ENCODE measurements around the gene TSPEAR. TPM values are rescaled to one million over a fixed set of nuclear protein-coding genes. Genes with fewer than 3 reads are reported as not detected.
A peak's percentile ranks its signal among the peaks of the same experiment; 100 is the strongest.

Gene TSPEAR
- total RNA-seq, 1 donor from 2014 or later: not detected

DNA sequence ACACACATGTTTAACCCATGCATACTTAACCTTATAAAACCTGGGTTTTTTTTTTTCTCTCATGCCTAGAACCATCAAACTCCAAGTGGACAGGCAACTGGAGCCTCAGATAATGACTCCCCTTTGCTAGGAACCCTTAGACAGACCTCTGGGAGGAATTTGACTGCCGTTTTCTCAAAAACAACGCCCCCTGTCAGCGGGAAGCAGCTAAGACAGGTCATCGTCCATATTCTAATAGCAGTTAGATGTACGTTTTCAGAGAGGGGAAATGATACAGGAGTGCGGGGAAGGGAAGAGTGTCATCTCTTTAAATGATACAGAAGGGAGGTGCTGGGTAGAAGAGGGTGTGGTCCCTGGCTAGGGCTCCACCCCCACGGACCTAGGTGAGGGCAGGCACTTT is 221.4 kb downstream of the TSPEAR start:
- H3K36me3 Mint-ChIP-seq (ENCODE audit: unreplicated experiment): peaks cover 23% of the 10 kb centered on the region
- no peak overlapping the region for H3K27ac Mint-ChIP-seq (ENCODE audit: unreplicated experiment)
- no peak overlapping the region for H3K4me3 Mint-ChIP-seq (ENCODE audit: unreplicated experiment)
- H3K9me3 Mint-ChIP-seq (ENCODE audit: unreplicated experiment): peaks cover 12% of the 10 kb centered on the region
- DNase-seq: no peak
- no peaks in the 10 kb centered on the region for H3K4me1 Mint-ChIP-seq (ENCODE audit: low read depth, unreplicated experiment)
- H3K27me3 Mint-ChIP-seq (ENCODE audit: unreplicated experiment): no peaks in the 10 kb centered on the region
- TF ChIP-seq, protein P1, sequence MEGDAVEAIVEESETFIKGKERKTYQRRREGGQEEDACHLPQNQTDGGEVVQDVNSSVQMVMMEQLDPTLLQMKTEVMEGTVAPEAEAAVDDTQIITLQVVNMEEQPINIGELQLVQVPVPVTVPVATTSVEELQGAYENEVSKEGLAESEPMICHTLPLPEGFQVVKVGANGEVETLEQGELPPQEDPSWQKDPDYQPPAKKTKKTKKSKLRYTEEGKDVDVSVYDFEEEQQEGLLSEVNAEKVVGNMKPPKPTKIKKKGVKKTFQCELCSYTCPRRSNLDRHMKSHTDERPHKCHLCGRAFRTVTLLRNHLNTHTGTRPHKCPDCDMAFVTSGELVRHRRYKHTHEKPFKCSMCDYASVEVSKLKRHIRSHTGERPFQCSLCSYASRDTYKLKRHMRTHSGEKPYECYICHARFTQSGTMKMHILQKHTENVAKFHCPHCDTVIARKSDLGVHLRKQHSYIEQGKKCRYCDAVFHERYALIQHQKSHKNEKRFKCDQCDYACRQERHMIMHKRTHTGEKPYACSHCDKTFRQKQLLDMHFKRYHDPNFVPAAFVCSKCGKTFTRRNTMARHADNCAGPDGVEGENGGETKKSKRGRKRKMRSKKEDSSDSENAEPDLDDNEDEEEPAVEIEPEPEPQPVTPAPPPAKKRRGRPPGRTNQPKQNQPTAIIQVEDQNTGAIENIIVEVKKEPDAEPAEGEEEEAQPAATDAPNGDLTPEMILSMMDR (IDR thresholded peaks at IDR 0.05; ENCODE audit: partially characterized antibody, unreplicated experiment): peak; percentile 13

DNA sequence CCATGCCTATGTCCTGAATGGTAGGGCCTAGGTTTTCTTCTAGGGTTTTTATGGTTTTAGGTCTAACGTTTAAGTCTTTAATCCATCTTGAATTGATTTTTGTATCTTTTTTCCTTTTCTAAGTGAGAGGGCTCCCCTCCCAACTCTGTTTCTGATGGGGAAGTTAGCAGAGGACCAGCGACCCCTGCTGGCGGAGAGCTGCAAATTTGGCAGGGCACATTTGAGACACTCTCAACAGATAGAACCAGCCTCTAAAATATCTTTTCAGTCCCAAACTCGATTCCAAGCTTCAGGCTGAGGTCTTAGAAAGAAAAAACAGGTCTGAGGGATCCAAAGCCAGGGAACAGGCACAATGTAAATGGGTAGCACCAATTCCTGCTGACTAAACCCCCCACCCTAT is 223.5 kb downstream of the TSPEAR start:
- no peak for DNase-seq
- Mint-ChIP-seq H3K4me3 (ENCODE audit: unreplicated experiment) (no peak overlapping the region), H3K9me3 (ENCODE audit: unreplicated experiment) (peaks cover 12% of the 10 kb centered on the region), H3K36me3 (ENCODE audit: unreplicated experiment) (peaks cover 17% of the 10 kb centered on the region), H3K27me3 (ENCODE audit: unreplicated experiment) (peaks cover 1% of the 10 kb centered on the region), H3K27ac (ENCODE audit: unreplicated experiment) (no peak overlapping the region), H3K4me1 (ENCODE audit: low read depth, unreplicated experiment) (no peaks in the 10 kb centered on the region)
- TF ChIP-seq, protein P1 (IDR thresholded peaks at IDR 0.05; ENCODE audit: partially characterized antibody, unreplicated experiment): peak; percentile 66

DNA sequence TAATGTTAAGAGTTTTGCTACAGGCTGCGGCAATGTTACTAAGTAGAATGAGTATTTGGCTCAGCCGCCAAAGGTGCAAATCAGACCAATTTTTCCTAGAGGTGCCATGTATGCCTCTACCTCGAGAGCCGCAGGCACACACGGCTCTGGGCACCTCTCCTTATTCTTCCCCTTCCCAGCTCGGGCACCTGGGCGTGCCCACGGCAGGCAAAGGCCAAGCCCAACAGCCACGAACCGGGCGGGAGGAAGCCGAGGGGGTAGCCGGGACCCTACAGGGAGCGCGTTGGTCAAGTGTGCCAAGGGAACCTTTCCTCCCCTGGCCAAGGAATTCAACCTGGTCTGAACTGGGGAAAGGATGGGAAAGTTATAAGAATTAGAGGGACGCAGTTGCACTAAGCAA is 225.1 kb downstream of the TSPEAR start:
- H3K27ac Mint-ChIP-seq (ENCODE audit: unreplicated experiment): no peak overlapping the region
- H3K36me3 Mint-ChIP-seq (ENCODE audit: unreplicated experiment): peaks cover 4% of the 10 kb centered on the region
- H3K27me3 Mint-ChIP-seq (ENCODE audit: unreplicated experiment): peaks cover 1% of the 10 kb centered on the region

DNA sequence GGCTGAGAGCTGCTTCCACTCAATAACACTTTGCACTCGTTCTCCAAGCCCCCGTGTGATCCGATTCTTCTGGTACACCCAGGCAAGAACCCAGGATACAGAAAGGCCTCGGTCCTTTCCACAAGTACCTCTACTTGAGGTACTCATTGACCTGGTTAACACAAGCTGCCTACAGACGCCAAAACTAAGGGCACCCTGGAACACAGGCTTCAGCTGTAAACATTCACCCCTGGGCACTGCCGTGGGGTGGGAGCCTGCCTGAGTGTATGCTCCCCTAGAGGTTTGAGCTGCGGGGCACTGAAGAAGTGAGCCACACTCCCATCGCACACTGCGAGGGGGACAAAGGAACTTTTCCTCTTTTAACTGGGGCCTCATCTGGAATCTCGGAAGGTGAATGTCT is 225.6 kb downstream of the TSPEAR start:
- peaks cover 1% of the 10 kb centered on the region for H3K27me3 Mint-ChIP-seq (ENCODE audit: unreplicated experiment)
- TF ChIP-seq, protein P1 (IDR thresholded peaks at IDR 0.05; ENCODE audit: partially characterized antibody, unreplicated experiment): no peak
- no peak for DNase-seq
- H3K36me3 Mint-ChIP-seq (ENCODE audit: unreplicated experiment): peaks cover 4% of the 10 kb centered on the region
- H3K4me1 Mint-ChIP-seq (ENCODE audit: low read depth, unreplicated experiment): no peaks in the 10 kb centered on the region
- H3K9me3 Mint-ChIP-seq (ENCODE audit: unreplicated experiment): peaks cover 8% of the 10 kb centered on the region
- no peak overlapping the region for H3K27ac Mint-ChIP-seq (ENCODE audit: unreplicated experiment)
- no peak overlapping the region for H3K4me3 Mint-ChIP-seq (ENCODE audit: unreplicated experiment)

More for the DNA sequence above, 225.1 kb downstream of the TSPEAR start:
- peak overlapping the region; percentile 61 for H3K4me3 Mint-ChIP-seq (ENCODE audit: unreplicated experiment)
- TF ChIP-seq, protein P1 (IDR thresholded peaks at IDR 0.05; ENCODE audit: partially characterized antibody, unreplicated experiment): no peak
- no peaks in the 10 kb centered on the region for H3K4me1 Mint-ChIP-seq (ENCODE audit: low read depth, unreplicated experiment)
- H3K9me3 Mint-ChIP-seq (ENCODE audit: unreplicated experiment): peaks cover 8% of the 10 kb centered on the region
- DNase-seq: no peak

DNA sequence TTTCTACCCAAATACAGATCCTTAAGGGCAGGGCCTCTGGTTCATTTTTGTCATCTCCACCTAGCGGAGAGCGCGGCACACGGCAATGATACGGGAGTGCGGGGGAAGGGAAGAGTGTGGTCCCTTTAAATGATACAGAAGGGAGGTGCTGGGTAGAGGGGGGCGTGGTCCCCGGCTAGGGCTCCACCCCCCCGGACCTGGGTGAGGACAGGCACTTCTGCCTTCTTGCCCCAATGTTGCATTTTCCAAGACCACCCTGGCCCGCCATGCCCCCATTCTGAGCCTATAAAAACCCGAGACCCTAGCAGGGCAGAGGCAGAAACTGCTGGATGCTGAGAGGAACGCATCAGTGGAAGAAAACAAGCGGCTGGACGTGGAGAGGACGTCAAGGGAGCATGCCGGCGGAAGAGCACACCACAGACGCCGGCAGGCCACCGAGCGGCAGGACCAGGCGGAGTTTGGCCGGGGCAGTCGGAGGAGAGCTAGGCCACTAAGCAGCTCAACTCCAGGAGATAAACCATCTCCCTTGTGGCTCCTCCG is 226.0 kb downstream of the TSPEAR start:
- TF ChIP-seq, protein P1 (IDR thresholded peaks at IDR 0.05; ENCODE audit: partially characterized antibody, unreplicated experiment): peak; percentile 54
- H3K4me1 Mint-ChIP-seq (ENCODE audit: low read depth, unreplicated experiment): no peaks in the 10 kb centered on the region
- DNase-seq: peak; percentile 60
- H3K4me3 Mint-ChIP-seq (ENCODE audit: unreplicated experiment): peak overlapping the region; percentile 71
- H3K9me3 Mint-ChIP-seq (ENCODE audit: unreplicated experiment): peaks cover 8% of the 10 kb centered on the region
- H3K36me3 Mint-ChIP-seq (ENCODE audit: unreplicated experiment): peaks cover 4% of the 10 kb centered on the region
- peaks cover 1% of the 10 kb centered on the region for H3K27me3 Mint-ChIP-seq (ENCODE audit: unreplicated experiment)
- H3K27ac Mint-ChIP-seq (ENCODE audit: unreplicated experiment): no peak overlapping the region
